GM18508 (cell line): ENCODE measurements around the gene ACBD3.

Experiments used
- ATAC-seq: cut with Tn5 transposase; IDR thresholded peaks from one replicate; pipeline ENCODE4 v1.9.1; 2021; ENCODE audit warnings: moderate number of reproducible peaks; ENCODE audit not compliant: insufficient read depth, unreplicated experiment

ACBD3 gene

GRCh38 chr1:226135709-226136108 lies 50.8 kb downstream of the ACBD3 start:
- ATAC-seq, result no peak

GRCh38 chr1:226135059-226135651 lies 51.4 kb downstream of the ACBD3 start:
- no peak for ATAC-seq

DNA sequence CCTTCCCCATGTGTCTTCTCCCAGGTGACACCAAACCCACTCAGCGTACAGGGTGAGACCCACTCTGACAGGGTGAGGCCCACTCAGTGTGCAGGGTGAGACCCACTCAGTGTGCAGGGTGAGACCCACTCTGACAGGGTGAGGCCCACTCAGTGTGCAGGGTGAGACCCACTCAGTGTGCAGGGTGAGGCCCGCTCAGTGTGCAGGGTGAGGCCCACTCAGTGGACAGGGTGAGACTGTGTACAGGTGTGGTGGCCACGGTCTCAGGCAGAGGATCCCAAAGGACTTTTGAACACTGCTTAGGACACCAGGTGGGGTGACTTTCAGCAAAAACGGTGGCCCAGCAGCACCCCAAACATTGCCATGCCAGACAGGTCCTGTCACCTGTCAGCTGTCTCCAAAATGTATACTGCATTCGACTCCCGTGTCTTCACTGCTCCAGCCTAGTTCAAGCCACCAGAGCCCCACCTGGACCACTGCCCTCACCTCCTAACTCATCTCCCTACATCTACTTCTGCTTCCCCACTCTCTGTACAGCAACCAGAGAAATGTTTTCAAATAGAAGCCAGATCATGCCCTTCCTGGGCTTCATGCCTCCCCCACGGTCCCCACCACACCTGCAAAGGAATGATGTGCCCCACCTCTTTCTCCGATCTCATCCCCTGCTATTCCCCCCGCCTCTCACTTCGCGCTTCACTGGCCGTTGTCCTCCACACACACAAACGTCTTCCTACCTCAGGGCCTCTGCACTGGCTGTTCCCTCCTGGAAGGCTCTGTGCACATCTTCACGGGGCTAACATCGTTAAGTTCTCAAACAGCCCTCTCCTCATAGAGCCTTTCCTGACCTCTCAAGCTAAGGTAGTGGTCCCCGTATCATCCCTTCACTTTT lies 52.1 kb downstream of the ACBD3 start:
- no peak for ATAC-seq

DNA sequence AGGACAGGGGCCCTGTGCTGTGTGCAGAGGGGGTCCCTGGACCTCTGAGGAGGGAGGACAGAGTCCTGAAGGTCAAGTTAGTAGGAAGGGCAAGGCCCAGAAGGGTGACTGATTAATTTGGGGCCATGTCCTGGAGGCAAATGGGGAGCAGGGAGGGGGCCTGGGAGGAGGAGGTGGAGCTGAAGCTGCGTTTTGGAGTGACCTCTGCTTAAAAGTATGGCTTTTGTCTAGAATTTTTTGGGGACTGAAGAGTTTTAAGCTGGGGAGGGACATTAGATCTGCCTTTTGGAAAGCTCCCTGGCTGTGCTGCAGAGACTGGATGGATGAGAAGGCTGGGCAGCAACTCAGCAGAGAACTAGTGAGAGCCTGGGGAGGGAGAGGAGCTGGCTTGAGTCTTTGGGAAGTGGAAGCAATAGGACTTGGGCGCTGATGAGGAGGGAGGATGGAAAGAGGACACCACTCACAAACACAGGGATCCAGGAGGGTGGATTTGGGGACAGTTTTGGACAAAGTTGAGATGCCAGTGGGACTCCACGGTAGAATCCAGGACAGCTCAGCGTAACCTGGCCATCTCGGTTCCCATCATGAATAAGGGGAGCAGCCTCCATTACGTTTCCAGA lies 52.9 kb downstream of the ACBD3 start:
- ATAC-seq, result no peak

GRCh38 chr1:226132728-226133503 lies 53.6 kb downstream of the ACBD3 start:
- no peak for ATAC-seq

- no peak for ATAC-seq
Measured at GRCh38 chr1:226131639-226132038, 54.9 kb downstream of the ACBD3 start.

GRCh38 chr1:226129230-226129629 lies 57.3 kb downstream of the ACBD3 start:
- ATAC-seq, result no peak

- no peak for ATAC-seq
Measured at GRCh38 chr1:226128487-226129075, 58.0 kb downstream of the ACBD3 start.

DNA sequence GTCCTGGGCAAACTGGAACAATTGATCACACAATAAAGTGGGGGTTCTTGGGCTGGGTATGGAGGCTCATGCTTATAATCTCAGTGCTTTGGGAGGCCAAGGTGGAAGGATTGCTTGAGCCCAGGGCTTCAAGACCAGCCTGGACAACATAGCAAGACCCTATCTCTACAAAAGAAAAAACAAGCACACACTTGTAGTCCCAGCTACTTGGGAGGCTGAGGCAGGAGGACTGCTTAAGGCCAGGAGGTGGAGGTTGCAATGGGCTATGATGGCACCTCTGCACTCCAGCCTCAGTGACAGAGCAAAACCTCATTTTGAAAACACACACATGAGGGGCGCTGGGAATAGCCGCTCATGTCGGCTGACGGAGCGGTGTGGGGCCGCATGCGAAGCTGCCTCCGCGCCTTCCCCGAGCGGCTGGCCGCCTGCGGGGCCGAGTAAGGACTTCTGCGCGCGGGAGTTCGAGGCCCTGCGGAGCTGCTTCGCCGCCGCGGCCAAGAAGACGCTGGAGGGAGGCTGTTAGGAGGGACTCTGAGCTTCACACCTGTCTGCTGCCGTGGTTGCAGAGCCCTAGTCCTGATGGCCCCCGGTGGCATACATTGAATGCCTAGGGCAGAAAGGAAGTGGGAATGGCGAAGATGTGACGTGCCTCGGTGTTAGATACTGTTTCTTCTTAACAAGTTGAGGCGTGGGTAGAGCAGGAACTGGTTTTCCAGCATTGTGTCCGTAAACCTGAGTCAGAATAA lies 59.5 kb downstream of the ACBD3 start:
- no peak for ATAC-seq

DNA sequence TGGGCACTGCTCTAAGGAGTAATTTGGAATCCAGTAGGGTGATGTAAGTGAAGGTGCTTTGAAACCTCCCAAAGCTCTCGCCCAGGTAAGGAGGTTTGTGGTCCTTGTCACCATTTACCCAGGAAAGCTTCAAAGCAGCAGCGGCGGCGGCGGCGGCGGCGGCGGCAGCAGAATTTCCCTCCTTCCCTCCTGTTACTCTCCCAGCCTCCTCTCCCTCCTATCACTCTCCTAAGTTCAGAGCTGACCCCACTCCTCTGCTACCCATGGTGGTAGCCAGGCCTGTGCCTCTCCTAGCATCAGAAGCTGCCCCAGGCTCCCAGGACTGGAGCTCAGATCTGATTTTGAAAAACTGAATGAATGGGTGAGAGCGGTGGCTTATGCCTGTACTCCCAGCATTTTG lies 60.7 kb downstream of the ACBD3 start:
- ATAC-seq, result no peak

GRCh38 chr1:226125097-226125630 lies 61.4 kb downstream of the ACBD3 start:
- ATAC-seq, result no peak

- ATAC-seq, result no peak
Measured at GRCh38 chr1:226123591-226124471, 62.7 kb downstream of the ACBD3 start.

DNA sequence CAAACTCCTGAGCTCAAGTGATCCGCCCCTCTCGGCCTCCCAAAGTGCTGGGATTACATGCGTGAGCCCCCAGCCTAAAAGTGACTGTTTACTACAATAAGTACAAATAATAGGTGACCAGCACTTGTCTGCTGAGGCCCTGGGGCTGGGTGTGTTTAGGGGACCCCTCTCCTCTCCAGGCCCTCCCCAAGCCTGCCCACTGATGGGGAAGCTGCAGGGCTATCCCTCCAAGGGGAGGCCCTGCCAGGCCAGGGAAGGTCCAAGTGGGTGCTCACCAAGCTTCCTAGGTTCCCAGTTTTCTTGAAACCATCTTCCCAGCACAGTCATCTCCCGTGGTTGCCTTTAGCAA lies 63.4 kb downstream of the ACBD3 start:
- no peak for ATAC-seq

- ATAC-seq, result no peak
Measured at GRCh38 chr1:226121587-226122400, 64.7 kb downstream of the ACBD3 start.

DNA sequence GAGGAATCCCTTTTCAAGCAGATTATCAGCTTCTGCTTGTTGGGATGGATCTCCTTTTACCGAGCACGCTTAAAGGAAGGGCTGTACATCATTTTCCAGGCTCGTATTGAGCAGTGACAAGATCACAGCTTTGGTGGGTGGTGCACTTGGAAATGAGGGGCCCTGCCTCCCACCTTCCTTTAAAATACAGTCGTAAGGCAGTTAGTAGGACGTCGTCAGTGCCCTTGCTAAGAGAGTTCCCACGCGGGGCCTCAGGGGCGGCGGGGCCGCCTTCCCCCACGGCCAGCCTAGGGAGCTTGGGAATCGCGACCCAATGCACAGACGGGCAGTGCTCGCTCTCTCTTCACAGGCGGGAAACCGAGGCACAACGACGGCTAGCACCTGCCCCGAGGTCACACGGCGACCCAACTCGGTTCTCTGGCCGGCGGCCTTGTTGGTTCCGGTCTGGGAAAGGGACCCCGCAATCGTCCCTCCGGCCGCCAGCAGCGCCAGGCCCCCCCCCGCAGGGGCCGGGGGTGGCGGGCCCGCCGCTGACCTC lies 65.4 kb downstream of the ACBD3 start:
- no peak for ATAC-seq

DNA sequence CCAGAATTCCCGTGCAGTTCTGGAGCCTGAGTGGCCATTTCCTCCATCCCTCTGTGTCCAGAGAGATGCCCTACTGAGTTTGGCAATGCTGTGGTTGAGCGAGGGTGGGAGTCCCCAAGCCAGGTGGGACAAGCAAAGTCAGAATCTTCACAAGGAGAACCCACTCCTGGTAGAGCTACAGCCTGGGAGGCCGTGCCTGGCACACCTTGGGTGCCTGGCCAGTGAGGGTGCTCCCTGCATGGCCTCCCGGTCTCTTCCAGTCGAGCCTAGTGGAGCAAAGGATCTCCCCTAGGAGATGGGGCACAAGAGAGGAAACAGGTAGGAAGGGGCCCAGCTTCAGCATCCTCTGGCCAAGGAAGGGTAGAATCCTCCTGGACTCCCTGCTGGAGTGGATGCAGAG lies 66.1 kb downstream of the ACBD3 start:
- no peak for ATAC-seq

DNA sequence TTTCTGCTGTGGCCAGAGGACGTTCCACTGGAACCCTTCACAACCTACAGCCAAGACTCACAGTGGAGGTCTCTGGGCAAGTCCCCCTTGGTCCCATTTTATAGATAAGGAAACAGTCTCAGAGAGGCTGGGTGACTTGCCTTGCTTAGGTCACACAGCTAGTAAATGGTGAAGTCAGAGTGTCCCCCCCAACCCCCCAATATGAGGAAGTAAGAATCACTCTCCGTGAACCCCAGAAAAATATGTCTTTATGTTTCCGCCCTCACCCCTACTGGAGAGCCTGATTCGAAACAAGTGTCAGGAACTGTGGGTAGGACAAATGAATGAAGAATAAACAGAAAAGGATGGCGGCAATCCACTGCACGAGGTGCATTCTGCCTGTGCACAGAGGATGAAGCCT lies 67.4 kb downstream of the ACBD3 start:
- ATAC-seq, result no peak
